Measurements from ENCODE around the gene PRR19.
A peak's percentile ranks its signal among the peaks of the same experiment; 100 is the strongest.

Gene PRR19

GRCh38 chr19:42272535-42272897, 29.4 kb upstream of the PRR19 start:
- H3K9me3 ChIP-seq (ENCODE audit: control insufficient read depth, low read length), result no peaks in the 10 kb centered on the region
- no peak overlapping the region for H3K27ac ChIP-seq (ENCODE audit: low read depth, low read length, severe bottlenecking)
- peaks cover 56% of the 10 kb centered on the region for H3K36me3 ChIP-seq (ENCODE audit: control insufficient read depth, insufficient read depth, low read length)
- peaks cover 31% of the 10 kb centered on the region for H3K4me1 ChIP-seq (ENCODE audit: control insufficient read depth, insufficient read depth, low read length, poor library complexity, severe bottlenecking)
- 93 to 100% methylated on average over 2 to 5 of the region's 9 CpGs for WGBS, 2 experiments (ENCODE audit: insufficient coverage in 2 of 2)
- no peak overlapping the region for H3K4me3 ChIP-seq (ENCODE audit: extremely low read depth, insufficient read depth, low read length, poor library complexity, severe bottlenecking)

- Histone ChIP-seq H3K4me3 (ENCODE audit: extremely low read depth, insufficient read depth, low read length, poor library complexity, severe bottlenecking) (no peak overlapping the region), H3K27ac (ENCODE audit: low read depth, low read length, severe bottlenecking) (no peak overlapping the region), H3K9me3 (ENCODE audit: control insufficient read depth, low read length) (no peaks in the 10 kb centered on the region), H3K4me1 (ENCODE audit: control insufficient read depth, insufficient read depth, low read length, poor library complexity, severe bottlenecking) (peaks cover 32% of the 10 kb centered on the region), H3K36me3 (ENCODE audit: control insufficient read depth, insufficient read depth, low read length) (peaks cover 56% of the 10 kb centered on the region)
- WGBS, 2 experiments (ENCODE audit: insufficient coverage in 2 of 2), result 97% methylated on average over 18 to 23 of the region's 23 CpGs
These were observed 28.9 kb upstream of the PRR19 start for GRCh38 chr19:42272989-42273406.

DNA sequence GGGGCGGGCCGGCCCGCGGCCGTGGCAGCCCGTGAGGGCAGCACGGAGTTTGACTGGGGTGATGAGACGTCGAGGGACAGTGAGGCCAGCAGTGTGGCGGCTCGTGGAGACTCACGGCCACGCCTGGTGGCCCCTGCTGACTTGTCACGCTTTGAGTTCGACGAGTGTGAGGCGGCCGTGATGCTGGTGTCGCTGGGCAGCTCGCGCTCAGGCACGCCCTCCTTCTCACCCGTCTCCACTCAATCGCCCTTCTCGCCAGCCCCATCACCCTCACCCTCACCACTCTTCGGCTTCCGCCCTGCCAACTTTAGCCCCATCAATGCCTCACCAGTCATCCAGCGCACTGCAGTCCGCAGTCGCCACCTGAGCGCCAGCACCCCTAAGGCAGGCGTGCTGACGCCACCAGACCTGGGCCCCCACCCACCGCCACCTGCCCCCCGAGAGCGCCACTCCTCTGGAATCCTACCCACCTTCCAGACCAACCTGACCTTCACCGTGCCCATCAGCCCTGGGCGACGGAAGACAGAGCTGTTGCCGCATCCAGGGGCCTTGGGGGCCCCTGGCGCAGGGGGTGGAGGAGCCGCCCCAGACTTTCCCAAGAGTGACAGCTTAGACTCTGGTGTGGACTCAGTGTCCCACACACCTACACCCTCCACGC, 28.4 kb upstream of the PRR19 start:
- 96 to 97% methylated on average over 40 to 41 of the region's 43 CpGs for WGBS, 2 experiments (ENCODE audit: insufficient coverage in 2 of 2)
- Histone ChIP-seq H3K4me1 (ENCODE audit: control insufficient read depth, insufficient read depth, low read length, poor library complexity, severe bottlenecking) (peaks cover 37% of the 10 kb centered on the region), H3K4me3 (ENCODE audit: extremely low read depth, insufficient read depth, low read length, poor library complexity, severe bottlenecking) (no peak overlapping the region), H3K36me3 (ENCODE audit: control insufficient read depth, insufficient read depth, low read length) (peaks cover 56% of the 10 kb centered on the region), H3K27ac (ENCODE audit: low read depth, low read length, severe bottlenecking) (no peak overlapping the region), H3K9me3 (ENCODE audit: control insufficient read depth, low read length) (no peaks in the 10 kb centered on the region)

- Histone ChIP-seq H3K27ac (ENCODE audit: low read depth, low read length, severe bottlenecking) (no peak overlapping the region), H3K4me3 (ENCODE audit: extremely low read depth, insufficient read depth, low read length, poor library complexity, severe bottlenecking) (no peak overlapping the region), H3K4me1 (ENCODE audit: control insufficient read depth, insufficient read depth, low read length, poor library complexity, severe bottlenecking) (peaks cover 43% of the 10 kb centered on the region), H3K36me3 (ENCODE audit: control insufficient read depth, insufficient read depth, low read length) (peaks cover 56% of the 10 kb centered on the region), H3K9me3 (ENCODE audit: control insufficient read depth, low read length) (no peaks in the 10 kb centered on the region)
- 94 to 95% methylated on average over 15 to 20 of the region's 22 CpGs for WGBS, 2 experiments (ENCODE audit: insufficient coverage in 2 of 2)
These were observed 27.8 kb upstream of the PRR19 start for GRCh38 chr19:42274065-42274682.

- H3K4me1 ChIP-seq (ENCODE audit: control insufficient read depth, insufficient read depth, low read length, poor library complexity, severe bottlenecking), result peaks cover 41% of the 10 kb centered on the region
- no peak overlapping the region for H3K4me3 ChIP-seq (ENCODE audit: extremely low read depth, insufficient read depth, low read length, poor library complexity, severe bottlenecking)
- H3K9me3 ChIP-seq (ENCODE audit: control insufficient read depth, low read length), result no peaks in the 10 kb centered on the region
- WGBS, 2 experiments (ENCODE audit: insufficient coverage in 2 of 2), result 89 to 91% methylated on average over 7 of the region's 7 CpGs
- H3K27ac ChIP-seq (ENCODE audit: low read depth, low read length, severe bottlenecking), result no peak overlapping the region
- H3K36me3 ChIP-seq (ENCODE audit: control insufficient read depth, insufficient read depth, low read length), result peaks cover 56% of the 10 kb centered on the region
These were observed 26.8 kb upstream of the PRR19 start for GRCh38 chr19:42275103-42275502.

DNA sequence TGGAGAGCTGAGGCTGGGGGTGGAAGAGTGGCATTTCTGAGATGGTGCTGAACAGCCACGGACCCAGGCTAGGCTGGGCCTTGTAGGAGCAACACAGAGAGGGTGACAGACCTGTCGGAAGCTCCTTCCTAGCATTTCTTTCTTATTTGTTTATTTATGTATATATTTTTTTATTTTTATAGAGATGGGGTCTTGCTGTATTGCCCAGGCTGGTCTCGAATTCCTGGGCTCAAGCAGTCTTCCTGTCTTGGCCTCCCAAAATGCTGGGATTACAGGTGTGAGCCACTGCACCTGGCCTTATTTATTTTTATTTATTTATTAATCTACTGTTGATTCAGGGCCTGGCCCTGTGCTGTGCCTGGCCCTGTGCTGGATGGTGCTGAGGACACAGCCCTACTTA, 26.4 kb upstream of the PRR19 start:
- Histone ChIP-seq H3K9me3 (ENCODE audit: control insufficient read depth, low read length) (no peaks in the 10 kb centered on the region), H3K36me3 (ENCODE audit: control insufficient read depth, insufficient read depth, low read length) (peaks cover 56% of the 10 kb centered on the region), H3K4me3 (ENCODE audit: extremely low read depth, insufficient read depth, low read length, poor library complexity, severe bottlenecking) (no peak overlapping the region), H3K4me1 (ENCODE audit: control insufficient read depth, insufficient read depth, low read length, poor library complexity, severe bottlenecking) (peaks cover 37% of the 10 kb centered on the region), H3K27ac (ENCODE audit: low read depth, low read length, severe bottlenecking) (no peak overlapping the region)
- WGBS, 2 experiments (ENCODE audit: insufficient coverage in 2 of 2), result 100% methylated on average over 1 of the region's 3 CpGs; no CpG with 5 or more reads in 1 of the 2 experiments

GRCh38 chr19:42276284-42276683, 25.6 kb upstream of the PRR19 start:
- 100% methylated on average over 1 of the region's 3 CpGs for WGBS, 2 experiments (ENCODE audit: insufficient coverage in 2 of 2)
- no peak overlapping the region for H3K4me3 ChIP-seq (ENCODE audit: extremely low read depth, insufficient read depth, low read length, poor library complexity, severe bottlenecking)

GRCh38 chr19:42276821-42277220, 25.1 kb upstream of the PRR19 start:
- Histone ChIP-seq H3K9me3 (ENCODE audit: control insufficient read depth, low read length) (no peaks in the 10 kb centered on the region), H3K36me3 (ENCODE audit: control insufficient read depth, insufficient read depth, low read length) (peaks cover 50% of the 10 kb centered on the region), H3K4me1 (ENCODE audit: control insufficient read depth, insufficient read depth, low read length, poor library complexity, severe bottlenecking) (peaks cover 32% of the 10 kb centered on the region), H3K4me3 (ENCODE audit: extremely low read depth, insufficient read depth, low read length, poor library complexity, severe bottlenecking) (no peak overlapping the region), H3K27ac (ENCODE audit: low read depth, low read length, severe bottlenecking) (no peak overlapping the region)
- WGBS, 2 experiments (ENCODE audit: insufficient coverage in 2 of 2), result 92 to 96% methylated on average over 4 of the region's 4 CpGs

More at GRCh38 chr19:42276284-42276683, 25.6 kb upstream of the PRR19 start:
- Histone ChIP-seq H3K4me1 (ENCODE audit: control insufficient read depth, insufficient read depth, low read length, poor library complexity, severe bottlenecking) (peaks cover 32% of the 10 kb centered on the region), H3K27ac (ENCODE audit: low read depth, low read length, severe bottlenecking) (no peak overlapping the region), H3K9me3 (ENCODE audit: control insufficient read depth, low read length) (no peaks in the 10 kb centered on the region), H3K36me3 (ENCODE audit: control insufficient read depth, insufficient read depth, low read length) (peaks cover 56% of the 10 kb centered on the region)

GRCh38 chr19:42277821-42278451, 24.0 kb upstream of the PRR19 start:
- H3K9me3 ChIP-seq (ENCODE audit: control insufficient read depth, low read length), result no peaks in the 10 kb centered on the region
- H3K4me1 ChIP-seq (ENCODE audit: control insufficient read depth, insufficient read depth, low read length, poor library complexity, severe bottlenecking), result peaks cover 42% of the 10 kb centered on the region
- no peak overlapping the region for H3K4me3 ChIP-seq (ENCODE audit: extremely low read depth, insufficient read depth, low read length, poor library complexity, severe bottlenecking)
- WGBS, 2 experiments (ENCODE audit: insufficient coverage in 2 of 2), result 86 to 89% methylated on average over 9 to 10 of the region's 10 CpGs
- H3K27ac ChIP-seq (ENCODE audit: low read depth, low read length, severe bottlenecking), result peak overlapping the region; percentile 29
- peaks cover 39% of the 10 kb centered on the region for H3K36me3 ChIP-seq (ENCODE audit: control insufficient read depth, insufficient read depth, low read length)

DNA sequence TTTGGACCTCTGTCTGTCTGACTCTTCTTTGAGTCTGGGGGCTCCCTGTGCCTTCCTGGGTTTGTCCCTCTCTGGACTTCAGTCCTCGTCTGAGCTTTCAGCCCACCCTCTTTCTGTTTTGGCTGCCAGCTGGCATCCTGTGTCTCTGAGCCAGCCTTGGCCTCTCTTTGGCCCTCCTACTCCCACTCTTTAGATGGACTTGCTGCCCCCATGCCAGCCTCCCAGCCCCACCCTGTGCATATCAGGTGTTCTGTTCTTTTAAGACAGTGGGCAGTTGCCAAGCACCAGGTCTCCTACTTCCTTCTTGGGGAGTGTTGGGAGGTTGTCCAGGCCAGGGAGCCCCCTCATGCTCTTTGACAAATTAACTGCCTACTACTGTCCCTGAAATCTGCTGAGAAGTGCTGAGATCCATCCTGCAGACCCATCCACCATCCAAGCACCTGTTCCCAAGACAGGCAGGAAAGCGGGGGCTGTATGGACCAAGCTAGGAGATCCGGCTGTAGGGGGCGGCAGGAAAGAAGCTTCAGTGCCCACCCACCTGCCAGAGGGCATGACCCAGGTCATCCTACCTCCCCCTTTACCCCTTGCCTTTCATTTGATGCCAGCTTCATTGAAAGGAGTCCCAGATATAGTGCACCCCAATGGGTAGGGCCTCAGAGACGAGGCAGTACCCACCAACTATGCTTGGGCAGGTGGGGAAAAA, 23.3 kb upstream of the PRR19 start:
- Histone ChIP-seq H3K27ac (ENCODE audit: low read depth, low read length, severe bottlenecking) (peak overlapping the region; percentile 29), H3K36me3 (ENCODE audit: control insufficient read depth, insufficient read depth, low read length) (peaks cover 33% of the 10 kb centered on the region), H3K4me3 (ENCODE audit: extremely low read depth, insufficient read depth, low read length, poor library complexity, severe bottlenecking) (no peak overlapping the region), H3K4me1 (ENCODE audit: control insufficient read depth, insufficient read depth, low read length, poor library complexity, severe bottlenecking) (peaks cover 47% of the 10 kb centered on the region), H3K9me3 (ENCODE audit: control insufficient read depth, low read length) (no peaks in the 10 kb centered on the region)
- 86 to 95% methylated on average over 4 of the region's 5 CpGs for WGBS, 2 experiments (ENCODE audit: insufficient coverage in 2 of 2)
